NCI-H2227 (cell line): ENCODE measurements around the gene KLB.
"Not testable (repeated sequence)": the region's sequence is repeated elsewhere in the genome, so short reads cannot be mapped to it uniquely, and the experiment has no call there.

Source experiments
- DNase-seq: peaks from one replicate; lab custom pipeline; 2025; ENCODE audit not compliant: unreplicated experiment; lab: John Stamatoyannopoulos, UW

KLB gene

DNA sequence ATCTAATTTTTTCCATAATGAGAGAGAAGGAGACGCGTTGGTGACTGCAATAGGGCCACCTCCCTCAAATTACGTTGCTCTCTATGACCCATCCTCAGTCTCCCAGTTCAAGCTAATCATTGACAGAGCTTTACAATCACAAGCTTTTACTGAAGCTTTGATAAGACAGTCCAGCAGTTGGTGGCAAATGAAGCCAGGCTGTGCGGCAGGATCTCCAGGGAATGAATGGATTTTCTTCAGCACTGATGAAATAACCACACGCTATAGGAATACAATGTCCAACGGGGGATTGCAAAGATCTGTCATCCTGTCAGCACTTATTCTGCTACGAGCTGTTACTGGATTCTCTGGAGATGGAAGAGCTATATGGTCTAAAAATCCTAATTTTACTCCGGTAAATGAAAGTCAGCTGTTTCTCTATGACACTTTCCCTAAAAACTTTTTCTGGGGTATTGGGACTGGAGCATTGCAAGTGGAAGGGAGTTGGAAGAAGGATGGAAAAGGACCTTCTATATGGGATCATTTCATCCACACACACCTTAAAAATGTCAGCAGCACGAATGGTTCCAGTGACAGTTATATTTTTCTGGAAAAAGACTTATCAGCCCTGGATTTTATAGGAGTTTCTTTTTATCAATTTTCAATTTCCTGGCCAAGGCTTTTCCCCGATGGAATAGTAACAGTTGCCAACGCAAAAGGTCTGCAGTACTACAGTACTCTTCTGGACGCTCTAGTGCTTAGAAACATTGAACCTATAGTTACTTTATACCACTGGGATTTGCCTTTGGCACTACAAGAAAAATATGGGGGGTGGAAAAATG is at the start of gene KLB:
TSS of gene KLB (plus strand) at position 168 of the 821 bp plus-strand sequence. CDS start at position 188, 20 bp downstream.
- peak; percentile 3 for DNase-seq

DNA sequence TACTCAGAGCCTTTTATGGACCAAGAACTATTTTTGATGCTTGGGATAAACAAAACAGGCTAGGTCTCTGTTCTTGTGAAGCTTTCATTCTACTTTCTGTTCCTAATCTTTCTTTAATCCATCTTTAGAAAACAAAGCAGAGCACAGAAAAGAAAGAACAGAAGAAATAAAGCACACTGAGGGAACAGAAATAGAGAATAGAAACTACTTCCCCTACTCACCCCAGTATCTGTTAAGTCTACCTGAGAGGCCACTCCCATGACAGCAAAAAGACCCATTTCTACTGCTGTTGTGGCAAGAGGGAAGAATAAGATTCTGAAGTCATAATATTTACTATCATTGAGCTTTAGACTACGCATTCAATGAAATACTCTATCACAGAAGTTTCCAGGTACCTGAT is 49.7 kb upstream of the KLB start:
- DNase-seq: no peak

DNA sequence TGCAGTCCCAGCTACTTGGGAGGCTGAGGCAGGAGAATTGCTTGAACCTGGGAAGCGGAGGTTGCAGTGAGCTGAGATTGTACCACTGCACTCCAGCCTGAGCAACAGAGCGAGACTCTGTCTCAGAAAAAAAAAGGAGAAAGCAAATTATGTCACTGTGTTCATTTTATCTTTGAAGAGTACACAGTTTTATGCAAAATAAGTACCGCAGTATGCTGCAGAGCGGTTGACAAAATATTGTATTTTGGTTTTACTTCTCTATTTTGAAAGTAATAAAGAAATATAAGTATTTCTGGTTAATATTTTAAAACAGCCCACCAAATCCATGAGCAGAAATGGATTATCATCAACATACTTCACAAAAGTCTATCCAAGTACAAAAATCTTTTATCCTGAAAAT is 46.1 kb upstream of the KLB start:
- DNase-seq: not testable (repeated sequence)

- DNase-seq: no peak
These were observed 43.9 kb upstream of the KLB start for GRCh38 chr4:39362827-39363226.

- no peak for DNase-seq
These were observed 42.8 kb upstream of the KLB start for GRCh38 chr4:39363773-39364393.

DNA sequence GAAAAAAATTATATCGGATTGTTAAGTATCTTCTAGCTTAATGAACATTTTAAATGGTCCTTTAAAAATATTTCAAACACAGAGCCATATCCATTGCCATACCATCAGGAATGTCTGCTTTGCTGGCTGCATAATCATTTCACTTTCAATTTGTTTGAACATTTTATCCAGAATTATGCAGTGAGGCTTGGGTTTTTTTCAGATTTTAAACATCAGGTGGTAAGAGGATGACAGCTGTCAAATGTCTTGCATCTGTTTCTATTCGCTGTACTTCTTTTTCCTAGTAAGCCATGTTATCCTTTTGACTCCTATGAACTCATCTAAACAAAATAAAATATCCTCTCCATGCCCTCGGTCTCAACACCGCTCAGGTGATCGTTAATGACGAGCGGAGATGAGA is 41.4 kb upstream of the KLB start:
- no peak for DNase-seq

DNA sequence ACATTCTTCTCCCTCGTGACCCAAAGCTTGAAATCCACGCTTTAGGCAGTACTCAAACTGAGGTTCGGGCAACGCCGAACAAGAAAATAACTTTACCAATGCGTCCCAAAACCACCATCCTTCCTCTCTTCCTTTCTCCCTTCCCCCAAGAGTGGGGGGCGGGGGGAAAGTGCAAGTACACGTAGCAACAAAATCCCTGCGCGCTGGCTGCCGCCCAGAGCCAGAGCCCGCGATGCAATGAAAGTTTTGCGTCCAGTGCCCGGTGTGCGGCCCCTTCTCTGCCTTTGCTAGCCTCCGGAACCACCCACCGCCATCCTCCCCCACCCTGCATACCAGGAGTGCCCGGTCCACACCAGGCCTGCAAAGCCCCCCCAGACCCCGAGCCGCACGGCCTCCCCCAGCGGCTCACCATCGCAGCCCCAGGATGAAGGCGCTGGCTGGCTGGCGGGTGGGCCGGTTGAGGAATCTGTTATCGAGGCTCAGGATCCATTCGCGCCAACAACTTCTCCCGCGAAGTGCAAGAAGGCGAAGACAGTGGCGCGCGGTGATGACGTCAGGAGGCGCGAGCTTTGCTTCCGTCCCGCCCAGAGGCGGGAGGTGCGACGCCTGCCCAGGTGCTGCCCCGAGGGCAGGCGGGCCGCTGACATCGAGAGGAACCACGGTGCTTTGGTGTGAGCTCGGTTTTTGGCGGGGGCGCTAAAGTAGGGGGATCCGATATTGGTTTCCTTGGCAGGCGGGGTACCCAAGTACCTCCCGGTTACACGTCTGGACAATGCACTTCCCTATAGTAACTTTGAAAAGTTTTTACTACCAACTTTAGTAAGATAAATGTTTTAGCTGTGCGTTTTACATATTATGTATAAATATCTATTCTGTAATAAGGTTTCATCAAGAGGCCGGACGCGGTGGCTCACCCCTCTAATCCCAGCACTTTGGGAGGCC is 40.6 kb upstream of the KLB start, which contains the start of gene RFC1:
TSS of gene RFC1 (minus strand) at position 533 of the 942 bp plus-strand sequence. CDS start at position 412, 121 bp downstream.
- peak; percentile 93 for DNase-seq

DNA sequence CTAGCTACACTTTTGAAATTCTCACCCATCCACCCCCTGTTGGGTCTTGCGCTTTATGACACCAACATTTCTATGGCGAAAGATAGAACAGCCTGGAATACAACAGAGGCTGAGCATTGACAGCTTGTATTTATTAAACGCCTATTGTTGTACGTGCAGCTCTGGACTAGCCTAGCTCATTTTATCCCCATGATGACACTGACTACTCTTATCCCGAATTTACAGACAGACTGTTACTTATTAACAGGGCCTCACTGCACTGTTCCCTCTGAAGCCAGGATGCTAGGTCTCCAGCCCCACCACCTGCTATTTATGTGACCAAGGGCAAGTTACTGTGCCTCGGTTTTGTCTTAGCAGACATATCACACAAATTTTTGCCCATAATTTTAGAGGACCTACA is 39.6 kb upstream of the KLB start:
- DNase-seq: no peak

DNA sequence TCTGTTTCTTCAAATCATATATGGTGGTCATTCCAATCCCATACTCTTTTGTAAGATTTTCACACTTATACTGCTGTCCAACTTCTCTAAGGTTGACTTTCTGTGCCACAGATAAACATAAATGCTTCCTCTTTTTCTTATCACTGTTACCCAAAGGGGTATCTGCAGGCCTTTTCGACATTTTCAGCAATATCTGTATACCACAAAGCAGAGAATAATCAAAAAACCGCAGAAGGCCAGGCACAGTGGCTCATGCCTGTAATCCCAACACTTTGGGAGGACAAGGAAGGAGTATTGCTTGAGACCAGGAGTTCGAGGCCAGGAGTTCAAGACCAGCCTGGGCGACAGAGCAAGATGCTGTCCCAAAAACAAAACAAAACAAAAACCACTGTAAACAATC is 37.4 kb upstream of the KLB start:
- DNase-seq: no peak

GRCh38 chr4:39371209-39371608 is 35.5 kb upstream of the KLB start:
- not testable (repeated sequence) for DNase-seq

DNA sequence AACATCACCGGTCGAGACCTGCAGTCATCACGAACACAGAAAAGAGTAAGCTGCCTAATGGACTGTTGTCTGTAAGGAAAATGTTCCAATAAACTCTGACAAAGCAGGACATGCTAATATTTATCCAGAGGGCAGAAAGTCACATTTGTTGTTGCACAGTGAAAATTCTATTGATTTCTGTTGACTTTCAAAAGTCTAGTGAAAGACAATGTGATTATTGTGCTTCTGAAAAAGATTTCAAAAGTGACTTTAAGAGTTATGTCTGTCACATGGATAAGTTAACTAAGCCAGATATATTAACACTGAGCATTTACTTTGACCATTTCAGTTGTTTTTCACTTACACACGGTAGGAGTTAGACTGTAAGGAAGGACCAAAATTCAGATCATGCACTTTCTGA is 31.3 kb upstream of the KLB start:
- DNase-seq: no peak

- no peak for DNase-seq
These were observed 23.0 kb upstream of the KLB start for GRCh38 chr4:39383690-39384089.

DNA sequence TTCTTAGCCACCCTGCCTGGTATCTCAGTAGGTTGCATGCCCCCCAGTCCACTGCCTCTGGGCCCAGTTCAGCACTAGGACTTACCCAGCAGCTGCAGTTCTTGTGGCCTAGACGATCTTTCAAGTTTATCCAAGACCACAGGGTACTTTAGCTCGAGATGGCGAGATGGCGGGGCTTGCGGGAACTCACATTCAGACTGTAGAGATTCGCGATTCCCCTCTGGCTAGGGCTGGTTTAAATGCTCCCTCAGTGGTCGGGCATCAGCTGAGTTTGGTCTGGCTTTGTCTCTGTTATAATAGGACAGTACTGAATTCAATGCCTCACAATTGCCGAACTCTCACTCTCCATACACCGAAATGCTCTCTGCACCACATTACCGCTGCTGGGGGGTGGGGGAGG is 22.2 kb upstream of the KLB start:
- DNase-seq: no peak

DNA sequence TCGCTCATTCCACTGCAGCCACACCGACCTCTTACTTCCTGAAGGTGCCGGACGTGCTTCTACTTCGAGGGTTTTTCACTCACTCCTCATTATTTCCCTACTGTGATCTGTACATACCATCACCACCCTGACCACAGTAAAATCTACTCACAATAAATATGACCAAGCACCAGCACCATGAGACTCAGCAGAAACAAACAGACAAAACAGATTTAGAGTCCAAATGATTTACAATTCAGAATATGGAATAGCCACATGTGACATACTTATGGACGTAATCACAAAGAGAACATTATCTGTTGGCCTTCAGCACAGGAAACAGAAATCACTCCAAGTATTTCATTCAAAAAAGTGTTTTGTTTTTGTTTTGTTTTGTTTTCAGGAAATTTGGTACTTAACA is 16.1 kb upstream of the KLB start:
- DNase-seq: no peak

- no peak for DNase-seq
These were observed 12.0 kb upstream of the KLB start for GRCh38 chr4:39394706-39395105.

DNA sequence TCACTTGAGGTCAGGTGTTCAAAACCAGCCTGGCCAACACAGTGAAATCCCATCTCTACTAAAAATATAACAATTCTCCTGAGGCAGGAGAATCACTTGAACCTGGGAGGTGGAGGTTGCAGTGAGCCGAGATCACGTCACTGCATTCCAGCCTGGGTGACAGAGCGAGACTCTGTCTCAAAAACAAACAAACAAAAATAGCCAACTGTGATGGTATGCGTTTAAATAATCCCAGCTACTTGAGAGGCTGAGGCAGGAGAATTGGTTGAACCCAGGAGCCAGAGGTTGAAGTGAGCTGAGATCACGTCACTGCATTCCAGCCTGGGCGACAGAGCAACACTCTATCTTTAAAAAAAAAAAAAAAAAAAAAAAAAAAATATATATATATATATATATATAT is 5.1 kb upstream of the KLB start:
- not testable (repeated sequence) for DNase-seq

GRCh38 chr4:39407584-39407885 is 805 bp downstream of the KLB start:
- DNase-seq: no peak

DNA sequence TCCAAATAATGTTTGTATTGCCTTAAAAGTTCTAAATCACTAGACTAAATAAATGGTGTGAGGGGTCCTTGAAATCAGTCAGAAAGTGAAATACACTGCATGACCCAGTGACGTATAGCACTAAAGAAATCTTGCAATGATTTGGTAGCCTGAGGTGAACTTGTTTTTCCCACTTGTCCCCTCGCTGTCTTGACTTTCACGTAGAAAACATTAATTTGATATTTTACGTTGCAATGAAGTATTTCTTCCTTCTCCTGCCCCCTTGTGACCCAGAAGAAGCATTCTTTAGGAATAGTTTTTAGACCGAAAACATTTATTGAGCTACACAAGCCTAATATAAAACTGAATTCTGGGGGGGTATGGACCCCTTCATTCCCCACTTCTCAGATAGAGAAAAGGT is 3.7 kb downstream of the KLB start:
- DNase-seq: no peak

GRCh38 chr4:39411561-39411960 is 4.8 kb downstream of the KLB start:
- DNase-seq: not testable (repeated sequence)

DNA sequence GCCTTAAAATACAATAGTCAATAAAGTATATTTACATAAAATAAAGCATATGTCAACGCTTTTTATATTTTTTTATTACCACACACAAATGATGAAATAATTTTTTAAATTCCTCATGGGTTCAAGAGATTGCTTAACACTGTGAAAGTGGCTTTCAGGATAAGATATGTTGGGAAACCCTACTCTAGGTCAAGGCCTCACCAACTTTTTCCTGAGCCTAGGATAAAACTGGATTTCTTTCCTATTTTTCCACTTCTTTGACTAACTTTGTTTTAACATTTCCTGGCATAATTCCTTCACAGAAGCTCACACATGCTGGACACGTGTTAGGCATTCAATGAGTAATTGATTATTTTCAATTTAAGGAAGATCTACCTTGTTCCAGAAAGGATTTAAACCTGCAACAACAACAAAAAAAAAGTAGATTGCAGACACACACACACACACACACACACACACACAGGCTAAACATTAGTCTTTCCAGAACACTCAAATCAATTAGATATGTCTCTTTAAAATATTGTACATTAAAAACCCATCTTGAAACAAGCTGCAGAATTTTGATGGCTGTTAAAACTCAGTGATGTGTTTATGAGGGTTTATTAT is 9.1 kb downstream of the KLB start:
- DNase-seq: no peak

- no peak for DNase-seq
These were observed 15.5 kb downstream of the KLB start for GRCh38 chr4:39422247-39422646.
